GM19240 (cell line): ENCODE data around the gene SIPA1L2.

Experiments
- DNase-seq: peaks from one replicate; pipeline ENCODE4 v3.0.0; 2011; ENCODE audit warnings: low spot score; ENCODE audit not compliant: insufficient read length

The SIPA1L2 gene

GRCh38 chr1:232630047-232630893 lies at the start of gene SIPA1L2:
Gene SIPA1L2, minus strand, starts transcription at chr1:232630133. Its CDS starts 114,794 bp downstream, at chr1:232515339.
- peak; percentile 93 for DNase-seq

GRCh38 chr1:232678185-232678886 lies 48.4 kb upstream of the SIPA1L2 start:
- DNase-seq: no peak

GRCh38 chr1:232676307-232676706 lies 46.4 kb upstream of the SIPA1L2 start:
- no peak for DNase-seq

GRCh38 chr1:232675898-232676297 lies 46.0 kb upstream of the SIPA1L2 start:
- no peak for DNase-seq

- DNase-seq: no peak
Measured at GRCh38 chr1:232675260-232675659, 45.3 kb upstream of the SIPA1L2 start.

- no peak for DNase-seq
Measured at GRCh38 chr1:232673256-232673655, 43.3 kb upstream of the SIPA1L2 start.

- DNase-seq: no peak
Measured at GRCh38 chr1:232669981-232670747, 40.2 kb upstream of the SIPA1L2 start.

GRCh38 chr1:232667778-232668165 lies 37.8 kb upstream of the SIPA1L2 start:
- DNase-seq: no peak

GRCh38 chr1:232667094-232667777 lies 37.3 kb upstream of the SIPA1L2 start:
- no peak for DNase-seq

- no peak for DNase-seq
Measured at GRCh38 chr1:232664844-232665777, 35.2 kb upstream of the SIPA1L2 start.

GRCh38 chr1:232662910-232663309 lies 33.0 kb upstream of the SIPA1L2 start:
- DNase-seq: no peak

GRCh38 chr1:232658386-232658785 lies 28.5 kb upstream of the SIPA1L2 start:
- DNase-seq: no peak

GRCh38 chr1:232657426-232658005 lies 27.6 kb upstream of the SIPA1L2 start:
- no peak for DNase-seq

- DNase-seq: no peak
Measured at GRCh38 chr1:232655746-232656085, 25.8 kb upstream of the SIPA1L2 start.

GRCh38 chr1:232655028-232655745 lies 25.3 kb upstream of the SIPA1L2 start:
- no peak for DNase-seq

GRCh38 chr1:232653789-232654188 lies 23.9 kb upstream of the SIPA1L2 start:
- no peak for DNase-seq

GRCh38 chr1:232650845-232651244 lies 20.9 kb upstream of the SIPA1L2 start:
- DNase-seq: no peak

- no peak for DNase-seq
Measured at GRCh38 chr1:232650418-232650817, 20.5 kb upstream of the SIPA1L2 start.

GRCh38 chr1:232648316-232648715 lies 18.4 kb upstream of the SIPA1L2 start:
- no peak for DNase-seq
